ENCODE measurements around the gene TRIM40. TPM values are rescaled to one million over a fixed set of nuclear protein-coding genes. Genes with fewer than 3 reads are reported as not detected.

TRIM40 gene
- total RNA-seq, 3 donors from 2014 or later (not counting 1 experiment from before 2014, with no cell fraction given) = 0.26 to 0.30 TPM; not detected in 1

DNA sequence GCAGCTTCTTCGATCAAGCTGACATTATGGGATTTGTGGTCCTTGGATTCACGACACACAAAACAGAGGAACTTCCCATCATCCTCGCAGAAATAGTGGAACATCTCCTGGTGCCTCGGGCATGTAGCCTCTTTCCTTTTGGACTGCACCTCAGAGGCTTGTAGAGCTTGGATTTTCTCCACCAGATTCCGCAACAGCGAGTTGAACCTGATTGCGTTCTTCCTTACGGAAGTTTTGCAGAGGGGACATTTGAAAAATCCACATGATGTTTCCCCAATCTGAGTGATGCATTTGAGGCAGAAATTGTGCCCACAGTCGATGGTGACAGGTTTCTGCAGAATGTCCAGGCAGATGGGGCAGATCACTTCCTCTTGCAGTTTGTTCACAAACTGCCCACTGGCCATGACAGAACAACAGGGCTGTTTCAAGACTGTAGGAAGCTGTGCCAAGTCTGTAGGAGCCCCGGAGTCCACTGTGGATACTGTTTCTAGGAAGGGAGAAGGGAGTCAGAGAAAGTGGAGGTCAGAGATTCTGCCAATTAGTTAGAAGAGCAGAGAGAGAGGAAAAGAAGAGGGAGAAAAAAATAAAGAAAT, 23.4 kb upstream of the TRIM40 start:
- Mint-ChIP-seq H3K27me3 (ENCODE audit: low read depth in 2 of 2) (peaks cover 38 to 65% of the 10 kb centered on the region in 2 donors), H3K9me3 (no peaks in the 10 kb centered on the region), H3K36me3 (no peaks in the 10 kb centered on the region), H3K4me3 (no peak overlapping the region), H3K27ac (no peak overlapping the region), H3K4me1 (no peaks in the 10 kb centered on the region)
- Histone ChIP-seq H3K4me1 (ENCODE audit: control insufficient read depth, insufficient read depth, low read length) (no peaks in the 10 kb centered on the region), H3K27me3 (ENCODE audit: control insufficient read depth, insufficient read depth, low read length) (peaks cover 7% of the 10 kb centered on the region), H3K27ac (ENCODE audit: low read length) (no peak overlapping the region), H3K9me3 (ENCODE audit: control insufficient read depth, insufficient read depth, low read length) (no peaks in the 10 kb centered on the region), H3K36me3 (ENCODE audit: control insufficient read depth, insufficient read depth, low read length) (no peaks in the 10 kb centered on the region), H3K4me3 (ENCODE audit: low read length) (no peak overlapping the region)
- intact Hi-C loops (cut with micrococcal nuclease) = no loop called here
- TF ChIP-seq, protein P1, sequence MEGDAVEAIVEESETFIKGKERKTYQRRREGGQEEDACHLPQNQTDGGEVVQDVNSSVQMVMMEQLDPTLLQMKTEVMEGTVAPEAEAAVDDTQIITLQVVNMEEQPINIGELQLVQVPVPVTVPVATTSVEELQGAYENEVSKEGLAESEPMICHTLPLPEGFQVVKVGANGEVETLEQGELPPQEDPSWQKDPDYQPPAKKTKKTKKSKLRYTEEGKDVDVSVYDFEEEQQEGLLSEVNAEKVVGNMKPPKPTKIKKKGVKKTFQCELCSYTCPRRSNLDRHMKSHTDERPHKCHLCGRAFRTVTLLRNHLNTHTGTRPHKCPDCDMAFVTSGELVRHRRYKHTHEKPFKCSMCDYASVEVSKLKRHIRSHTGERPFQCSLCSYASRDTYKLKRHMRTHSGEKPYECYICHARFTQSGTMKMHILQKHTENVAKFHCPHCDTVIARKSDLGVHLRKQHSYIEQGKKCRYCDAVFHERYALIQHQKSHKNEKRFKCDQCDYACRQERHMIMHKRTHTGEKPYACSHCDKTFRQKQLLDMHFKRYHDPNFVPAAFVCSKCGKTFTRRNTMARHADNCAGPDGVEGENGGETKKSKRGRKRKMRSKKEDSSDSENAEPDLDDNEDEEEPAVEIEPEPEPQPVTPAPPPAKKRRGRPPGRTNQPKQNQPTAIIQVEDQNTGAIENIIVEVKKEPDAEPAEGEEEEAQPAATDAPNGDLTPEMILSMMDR (IDR thresholded peaks at IDR 0.05) = no peak
- WGBS (ENCODE audit: insufficient coverage) = 74% methylated on average over 10 of the region's 10 CpGs
- no peak for DNase-seq
- ATAC-seq = no peak

DNA sequence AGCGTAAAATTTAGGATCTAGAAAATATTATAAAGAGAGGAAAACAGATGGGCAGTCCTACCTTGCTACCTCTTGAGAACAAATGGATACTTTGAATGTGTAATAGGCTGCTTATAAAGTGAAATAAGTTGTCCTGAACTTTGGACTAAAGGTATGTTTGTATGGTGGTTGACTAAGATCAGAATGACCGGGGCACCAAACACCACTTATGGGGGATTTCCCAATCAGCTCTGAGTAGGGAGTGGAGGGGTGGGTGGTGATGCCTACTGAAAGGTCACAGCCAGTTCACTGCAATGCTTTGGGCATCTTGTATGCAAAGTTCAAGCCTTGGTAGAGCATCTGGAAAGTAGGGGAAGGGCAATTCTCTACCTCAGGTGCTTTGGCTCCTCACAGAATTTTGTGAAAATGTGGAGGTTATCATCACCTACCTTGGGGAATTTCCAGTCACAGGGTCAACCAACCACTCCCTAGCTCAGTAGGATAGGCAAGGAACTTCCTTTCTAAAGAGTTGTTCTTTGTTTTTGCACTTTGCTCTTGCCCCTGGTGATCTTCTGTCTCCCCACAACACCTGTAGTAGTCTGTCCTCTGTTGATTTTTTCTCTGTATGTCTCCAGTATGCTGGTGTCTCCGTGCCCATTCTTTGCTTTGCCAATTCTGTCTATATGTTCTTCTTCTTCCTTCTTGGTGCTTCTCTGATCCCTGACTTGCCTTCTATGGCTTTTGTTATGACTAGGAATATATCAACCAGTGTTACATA, 22.8 kb upstream of the TRIM40 start, which contains the start of gene TRIM31:
Gene TRIM31, minus strand, starts transcription at position 88 of the 757 bp plus-strand sequence. CDS start 285 bp downstream, outside the sequence.
- 53% methylated on average over 3 of the region's 3 CpGs for WGBS (ENCODE audit: insufficient coverage)
- intact Hi-C loops (cut with micrococcal nuclease) = no loop called here
- Histone ChIP-seq H3K9me3 (ENCODE audit: control insufficient read depth, insufficient read depth, low read length) (no peaks in the 10 kb centered on the region), H3K4me1 (ENCODE audit: control insufficient read depth, insufficient read depth, low read length) (no peaks in the 10 kb centered on the region), H3K36me3 (ENCODE audit: control insufficient read depth, insufficient read depth, low read length) (no peaks in the 10 kb centered on the region), H3K27me3 (ENCODE audit: control insufficient read depth, insufficient read depth, low read length) (peaks cover 7% of the 10 kb centered on the region), H3K4me3 (ENCODE audit: low read length) (no peak within 1 kb of the TSS), H3K27ac (ENCODE audit: low read length) (no peak within 1 kb of the TSS)
- H3K27me3 Mint-ChIP-seq (ENCODE audit: low read depth in 2 of 2) = peaks cover 34 to 65% of the 10 kb centered on the region in 2 donors
- H3K9me3 Mint-ChIP-seq = no peaks in the 10 kb centered on the region
- H3K27ac Mint-ChIP-seq = no peak within 1 kb of the TSS
- no peaks in the 10 kb centered on the region for H3K4me1 Mint-ChIP-seq
- DNase-seq (no peak), ATAC-seq (peak in 2 of 3 donors; percentile 30 to 74)
- TF ChIP-seq, protein P1 (IDR thresholded peaks at IDR 0.05) = no peak
- no peaks in the 10 kb centered on the region for H3K36me3 Mint-ChIP-seq
- no peak within 1 kb of the TSS for H3K4me3 Mint-ChIP-seq

DNA sequence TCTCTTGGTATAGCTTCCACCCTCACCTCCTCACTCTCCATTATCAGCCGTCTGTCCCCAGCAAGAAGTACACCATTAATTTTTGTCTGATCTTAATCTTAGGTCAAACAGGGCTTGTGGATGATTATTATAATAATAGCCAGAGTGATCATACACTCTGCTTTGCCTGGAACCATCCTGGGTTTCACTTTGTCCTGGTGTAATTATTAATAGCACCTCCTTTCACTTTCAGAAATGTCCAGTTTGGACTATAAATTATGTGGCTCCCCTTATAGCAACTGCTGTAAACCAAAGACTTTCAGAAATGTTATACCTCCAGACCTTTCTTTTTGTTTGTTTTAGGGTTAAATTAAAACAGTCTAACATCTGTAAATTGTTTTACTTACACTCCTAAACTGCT, 22.1 kb upstream of the TRIM40 start:
- no peak overlapping the region for H3K4me3 ChIP-seq (ENCODE audit: low read length)
- no peak overlapping the region for H3K27ac ChIP-seq (ENCODE audit: low read length)
- intact Hi-C loops (cut with micrococcal nuclease) = no loop called here
- no peaks in the 10 kb centered on the region for H3K36me3 ChIP-seq (ENCODE audit: control insufficient read depth, insufficient read depth, low read length)
- no peak overlapping the region for H3K4me3 Mint-ChIP-seq
- no peaks in the 10 kb centered on the region for H3K4me1 Mint-ChIP-seq
- no peak overlapping the region for H3K27ac Mint-ChIP-seq
- no peak for ATAC-seq
- TF ChIP-seq, protein P1 (IDR thresholded peaks at IDR 0.05) = no peak
- WGBS (ENCODE audit: insufficient coverage) = no CpG with 5 or more reads among the region's 1 CpG
- H3K9me3 Mint-ChIP-seq = no peaks in the 10 kb centered on the region
- no peaks in the 10 kb centered on the region for H3K36me3 Mint-ChIP-seq
- H3K9me3 ChIP-seq (ENCODE audit: control insufficient read depth, insufficient read depth, low read length) = no peaks in the 10 kb centered on the region
- no peaks in the 10 kb centered on the region for H3K4me1 ChIP-seq (ENCODE audit: control insufficient read depth, insufficient read depth, low read length)
- peaks cover 7% of the 10 kb centered on the region for H3K27me3 ChIP-seq (ENCODE audit: control insufficient read depth, insufficient read depth, low read length)
- peaks cover 28 to 58% of the 10 kb centered on the region in 2 donors for H3K27me3 Mint-ChIP-seq (ENCODE audit: low read depth in 2 of 2)
- DNase-seq = no peak

Data from natural killer cell (primary cell).